ENCODE data around the gene DNM1L.
"Not testable (repeated sequence)": the region's sequence is repeated elsewhere in the genome, so short reads cannot be mapped to it uniquely, and the experiment has no call there.

DNA sequence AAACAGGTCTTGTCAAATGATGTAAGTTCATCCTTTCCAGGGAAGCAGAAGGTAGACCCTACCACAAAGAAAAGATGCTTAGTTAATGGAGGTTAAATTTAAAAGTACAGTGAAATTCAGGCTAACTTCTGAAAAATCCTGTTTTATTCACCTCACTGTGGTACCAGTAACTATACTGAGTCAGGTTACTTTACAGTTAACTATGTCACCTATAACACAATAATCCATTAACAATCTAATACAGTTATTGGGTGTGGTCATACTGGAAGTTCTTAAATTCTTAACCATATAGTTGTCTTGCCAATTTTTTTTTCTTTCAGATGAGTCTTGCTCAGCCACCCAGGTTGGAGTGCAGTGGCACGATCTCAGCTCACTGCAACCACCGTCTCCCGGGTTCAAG is 46.2 kb downstream of the DNM1L start:
- TF ChIP-seq, protein P1, sequence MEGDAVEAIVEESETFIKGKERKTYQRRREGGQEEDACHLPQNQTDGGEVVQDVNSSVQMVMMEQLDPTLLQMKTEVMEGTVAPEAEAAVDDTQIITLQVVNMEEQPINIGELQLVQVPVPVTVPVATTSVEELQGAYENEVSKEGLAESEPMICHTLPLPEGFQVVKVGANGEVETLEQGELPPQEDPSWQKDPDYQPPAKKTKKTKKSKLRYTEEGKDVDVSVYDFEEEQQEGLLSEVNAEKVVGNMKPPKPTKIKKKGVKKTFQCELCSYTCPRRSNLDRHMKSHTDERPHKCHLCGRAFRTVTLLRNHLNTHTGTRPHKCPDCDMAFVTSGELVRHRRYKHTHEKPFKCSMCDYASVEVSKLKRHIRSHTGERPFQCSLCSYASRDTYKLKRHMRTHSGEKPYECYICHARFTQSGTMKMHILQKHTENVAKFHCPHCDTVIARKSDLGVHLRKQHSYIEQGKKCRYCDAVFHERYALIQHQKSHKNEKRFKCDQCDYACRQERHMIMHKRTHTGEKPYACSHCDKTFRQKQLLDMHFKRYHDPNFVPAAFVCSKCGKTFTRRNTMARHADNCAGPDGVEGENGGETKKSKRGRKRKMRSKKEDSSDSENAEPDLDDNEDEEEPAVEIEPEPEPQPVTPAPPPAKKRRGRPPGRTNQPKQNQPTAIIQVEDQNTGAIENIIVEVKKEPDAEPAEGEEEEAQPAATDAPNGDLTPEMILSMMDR (conservative IDR thresholded peaks at IDR 0.05): not testable (repeated sequence)
- TF ChIP-seq EZH2 (IDR thresholded peaks at IDR 0.05; ENCODE audit: low read depth): not testable (repeated sequence)

All from PC-9 (cell line).